OCI-M1 (cell line): ENCODE data around the gene FGD5.
A peak's percentile ranks its signal among the peaks of the same experiment; 100 is the strongest.

ENCODE experiments used
- DNase-seq: peaks from one replicate; lab custom pipeline; 2025; lab: John Stamatoyannopoulos, UW

Gene FGD5

GRCh38 chr3:14827776-14828175, 9.0 kb downstream of the FGD5 start:
- DNase-seq: no peak

- DNase-seq: no peak
These were observed 11.0 kb downstream of the FGD5 start for GRCh38 chr3:14829811-14830210.

- DNase-seq: no peak
These were observed 13.2 kb downstream of the FGD5 start for GRCh38 chr3:14831916-14832450.

- DNase-seq: no peak
These were observed 14.4 kb downstream of the FGD5 start for GRCh38 chr3:14832975-14833722.

- no peak for DNase-seq
These were observed 15.4 kb downstream of the FGD5 start for GRCh38 chr3:14834121-14834520.

- DNase-seq: no peak
These were observed 16.2 kb downstream of the FGD5 start for GRCh38 chr3:14834807-14835466.

- DNase-seq: no peak
These were observed 17.3 kb downstream of the FGD5 start for GRCh38 chr3:14836049-14836468.

- DNase-seq: no peak
These were observed 18.6 kb downstream of the FGD5 start for GRCh38 chr3:14837186-14837877.

GRCh38 chr3:14837878-14838258, 19.1 kb downstream of the FGD5 start:
- no peak for DNase-seq

- DNase-seq: peak; percentile 15
These were observed 20.5 kb downstream of the FGD5 start for GRCh38 chr3:14839236-14839635.

GRCh38 chr3:14841836-14842235, 23.1 kb downstream of the FGD5 start:
- no peak for DNase-seq

- DNase-seq: no peak
These were observed 23.5 kb downstream of the FGD5 start for GRCh38 chr3:14842277-14842676.

GRCh38 chr3:14843321-14843720, 24.6 kb downstream of the FGD5 start:
- no peak for DNase-seq

GRCh38 chr3:14844386-14845170, 25.8 kb downstream of the FGD5 start:
- DNase-seq: no peak

- DNase-seq: no peak
These were observed 26.4 kb downstream of the FGD5 start for GRCh38 chr3:14845180-14845579.

- no peak for DNase-seq
These were observed 27.1 kb downstream of the FGD5 start for GRCh38 chr3:14845826-14846225.

GRCh38 chr3:14846226-14846880, 27.6 kb downstream of the FGD5 start:
- no peak for DNase-seq

- peak; percentile 19 for DNase-seq
These were observed 29.1 kb downstream of the FGD5 start for GRCh38 chr3:14847613-14848541.

- DNase-seq: no peak
These were observed 30.1 kb downstream of the FGD5 start for GRCh38 chr3:14848906-14849305.

GRCh38 chr3:14849638-14850230, 31.0 kb downstream of the FGD5 start:
- DNase-seq: no peak
